Measurements from ENCODE around the gene OGFOD2. TPM values are rescaled to one million over a fixed set of nuclear protein-coding genes. Genes with fewer than 3 reads are reported as not detected.
"Not testable (repeated sequence)": the region's sequence is repeated elsewhere in the genome, so short reads cannot be mapped to it uniquely, and the experiment has no call there.

OGFOD2 gene
- total RNA-seq, 1 donor from 2014 or later = 24.1 TPM

DNA sequence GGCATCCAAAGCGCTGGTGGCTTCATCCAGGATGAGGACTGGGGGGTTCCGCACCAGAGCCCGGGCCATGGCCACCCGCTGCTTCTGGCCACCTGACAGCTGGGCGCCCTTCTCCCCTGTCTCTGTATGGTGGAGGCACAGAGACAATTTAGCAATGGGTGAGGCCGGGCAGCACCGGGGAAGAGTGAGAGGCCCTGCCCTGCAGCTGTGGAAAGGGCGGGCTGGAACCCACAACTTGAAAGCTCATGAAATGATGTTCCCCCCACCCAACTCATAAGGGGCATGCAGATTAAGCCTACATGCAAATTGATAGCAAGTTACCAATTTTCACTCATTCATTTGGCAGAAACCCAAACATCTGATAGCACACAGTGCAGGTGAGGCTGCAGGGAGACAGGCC lies 42.8 kb upstream of the OGFOD2 start:
- Mint-ChIP-seq H3K36me3 (no peaks in the 10 kb centered on the region), H3K4me3 (no peak overlapping the region), H3K9me3 (no peaks in the 10 kb centered on the region), H3K27me3 (no peaks in the 10 kb centered on the region), H3K4me1 (ENCODE audit: unreplicated experiment) (no peaks in the 10 kb centered on the region), H3K27ac (no peak overlapping the region)
- no peak for TF ChIP-seq CTCF (conservative IDR thresholded peaks at IDR 0.05)
- no peak for DNase-seq (ENCODE audit: extremely low spot score, unreplicated experiment)

- Mint-ChIP-seq H3K4me1 (ENCODE audit: unreplicated experiment) (no peaks in the 10 kb centered on the region), H3K27me3 (no peaks in the 10 kb centered on the region), H3K27ac (no peak overlapping the region), H3K4me3 (no peak overlapping the region), H3K36me3 (no peaks in the 10 kb centered on the region), H3K9me3 (no peaks in the 10 kb centered on the region)
- DNase-seq (ENCODE audit: extremely low spot score, unreplicated experiment) = no peak
- no peak for TF ChIP-seq CTCF (conservative IDR thresholded peaks at IDR 0.05)
These were observed 40.3 kb upstream of the OGFOD2 start for GRCh38 chr12:122934722-122935121.

GRCh38 chr12:122935318-122935717 lies 39.7 kb upstream of the OGFOD2 start:
- no peaks in the 10 kb centered on the region for H3K4me1 Mint-ChIP-seq (ENCODE audit: unreplicated experiment)
- no peak overlapping the region for H3K27ac Mint-ChIP-seq
- H3K9me3 Mint-ChIP-seq = no peaks in the 10 kb centered on the region
- no peaks in the 10 kb centered on the region for H3K27me3 Mint-ChIP-seq
- TF ChIP-seq CTCF (conservative IDR thresholded peaks at IDR 0.05) = no peak
- H3K36me3 Mint-ChIP-seq = no peaks in the 10 kb centered on the region
- DNase-seq (ENCODE audit: extremely low spot score, unreplicated experiment) = no peak
- H3K4me3 Mint-ChIP-seq = no peak overlapping the region

- peaks cover 1% of the 10 kb centered on the region for H3K4me1 Mint-ChIP-seq (ENCODE audit: unreplicated experiment)
- H3K36me3 Mint-ChIP-seq = no peaks in the 10 kb centered on the region
- no peak overlapping the region for H3K4me3 Mint-ChIP-seq
- no peak overlapping the region for H3K27ac Mint-ChIP-seq
- no peaks in the 10 kb centered on the region for H3K27me3 Mint-ChIP-seq
- no peak for TF ChIP-seq CTCF (conservative IDR thresholded peaks at IDR 0.05)
- DNase-seq (ENCODE audit: extremely low spot score, unreplicated experiment) = no peak
- no peaks in the 10 kb centered on the region for H3K9me3 Mint-ChIP-seq
These were observed 37.4 kb upstream of the OGFOD2 start for GRCh38 chr12:122937622-122938091.

GRCh38 chr12:122939125-122939524 lies 35.9 kb upstream of the OGFOD2 start:
- no peak overlapping the region for H3K27ac Mint-ChIP-seq
- TF ChIP-seq CTCF (conservative IDR thresholded peaks at IDR 0.05) = no peak

DNA sequence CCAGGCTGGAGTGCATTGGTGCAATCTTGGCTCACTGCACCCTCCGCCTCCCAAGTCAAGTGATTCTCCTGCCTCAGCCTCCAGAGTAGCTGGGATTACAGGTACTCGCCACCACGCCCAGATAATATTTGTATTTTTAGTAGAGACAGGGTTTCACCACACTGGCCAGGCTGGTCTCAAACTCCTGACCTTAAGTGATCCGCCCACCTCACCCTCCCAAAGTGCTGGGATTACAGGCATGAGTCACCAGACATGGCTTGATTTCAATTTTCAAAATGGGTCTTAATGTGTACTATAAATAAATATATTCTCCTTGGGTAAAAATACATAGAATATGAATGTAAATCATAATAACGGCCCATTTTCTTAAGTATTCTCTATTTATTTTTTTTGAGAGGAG lies 33.7 kb upstream of the OGFOD2 start:
- not testable (repeated sequence) for H3K36me3 Mint-ChIP-seq; H3K4me3 Mint-ChIP-seq; DNase-seq (ENCODE audit: extremely low spot score, unreplicated experiment); H3K27ac Mint-ChIP-seq; H3K9me3 Mint-ChIP-seq; H3K27me3 Mint-ChIP-seq; H3K4me1 Mint-ChIP-seq (ENCODE audit: unreplicated experiment)

More at GRCh38 chr12:122939125-122939524, 35.9 kb upstream of the OGFOD2 start:
- H3K9me3 Mint-ChIP-seq = no peaks in the 10 kb centered on the region
- peaks cover 7% of the 10 kb centered on the region for H3K4me1 Mint-ChIP-seq (ENCODE audit: unreplicated experiment)
- H3K27me3 Mint-ChIP-seq = no peaks in the 10 kb centered on the region
- H3K4me3 Mint-ChIP-seq = no peak overlapping the region
- DNase-seq (ENCODE audit: extremely low spot score, unreplicated experiment) = no peak
- H3K36me3 Mint-ChIP-seq = no peaks in the 10 kb centered on the region

Data from type B pancreatic cell (in vitro differentiated cells).